HFF-Myc (cell line): ENCODE data around the gene PLXNA3.
"Not testable (repeated sequence)": the region's sequence is repeated elsewhere in the genome, so short reads cannot be mapped to it uniquely, and the experiment has no call there.

Experiments used
- DNase-seq: peaks from one replicate; pipeline ENCODE4 v3.0.0-alpha.2; 2011; ENCODE audit warnings: low read depth; ENCODE audit errors: extremely low read depth
- H3K4me3 ChIP-seq: replicated peaks from 2 replicates; pipeline ENCODE4 v1.5.1; 2011; ENCODE audit warnings: low read depth, mild to moderate bottlenecking, control low read depth, low read length
- TF ChIP-seq, protein P1 (sequence below): IDR thresholded peaks from 2 replicates; pipeline ENCODE4 v1.5.1; 2012; ENCODE audit warnings: mild to moderate bottlenecking, low read depth, low read length, control low read depth; ENCODE audit errors: missing control alignments

Gene PLXNA3

DNA sequence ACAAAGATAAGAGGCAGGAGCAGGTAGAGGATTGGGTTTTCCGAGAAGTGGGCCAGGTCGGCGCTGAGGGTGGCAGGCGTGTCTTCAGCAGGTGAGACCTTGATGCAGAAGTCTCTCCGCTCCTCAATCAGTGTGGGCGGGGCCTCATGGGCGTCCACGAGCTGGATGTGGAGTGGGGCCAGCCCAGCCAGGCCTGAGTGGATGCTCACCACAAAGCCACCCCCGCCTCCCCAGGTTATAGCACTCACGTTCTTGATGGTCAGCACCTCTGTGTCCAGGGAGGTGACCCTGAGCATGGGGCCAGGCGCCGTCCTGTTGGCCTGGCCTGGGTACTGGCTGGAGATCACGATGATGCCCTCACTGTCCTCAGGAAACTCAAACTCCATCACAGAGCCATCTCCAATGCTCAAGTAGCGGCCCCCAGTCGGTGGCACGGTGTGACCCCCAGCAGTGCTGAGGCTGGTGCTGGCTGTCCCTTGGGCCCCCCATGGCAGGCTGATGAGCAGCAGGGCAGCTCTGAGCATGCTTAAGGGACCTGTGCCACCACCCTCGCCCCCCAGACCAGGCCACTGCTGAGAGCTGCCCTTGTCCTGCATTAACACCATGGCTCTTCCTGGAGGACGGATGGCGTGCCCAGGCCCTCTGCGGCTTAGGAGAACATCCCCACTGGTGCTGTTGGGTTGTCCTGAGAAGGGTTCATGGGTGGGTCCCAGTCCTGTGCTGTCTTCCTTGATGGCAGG lies 30.4 kb downstream of the PLXNA3 start:
- DNase-seq, result no peak
- TF ChIP-seq, protein P1, sequence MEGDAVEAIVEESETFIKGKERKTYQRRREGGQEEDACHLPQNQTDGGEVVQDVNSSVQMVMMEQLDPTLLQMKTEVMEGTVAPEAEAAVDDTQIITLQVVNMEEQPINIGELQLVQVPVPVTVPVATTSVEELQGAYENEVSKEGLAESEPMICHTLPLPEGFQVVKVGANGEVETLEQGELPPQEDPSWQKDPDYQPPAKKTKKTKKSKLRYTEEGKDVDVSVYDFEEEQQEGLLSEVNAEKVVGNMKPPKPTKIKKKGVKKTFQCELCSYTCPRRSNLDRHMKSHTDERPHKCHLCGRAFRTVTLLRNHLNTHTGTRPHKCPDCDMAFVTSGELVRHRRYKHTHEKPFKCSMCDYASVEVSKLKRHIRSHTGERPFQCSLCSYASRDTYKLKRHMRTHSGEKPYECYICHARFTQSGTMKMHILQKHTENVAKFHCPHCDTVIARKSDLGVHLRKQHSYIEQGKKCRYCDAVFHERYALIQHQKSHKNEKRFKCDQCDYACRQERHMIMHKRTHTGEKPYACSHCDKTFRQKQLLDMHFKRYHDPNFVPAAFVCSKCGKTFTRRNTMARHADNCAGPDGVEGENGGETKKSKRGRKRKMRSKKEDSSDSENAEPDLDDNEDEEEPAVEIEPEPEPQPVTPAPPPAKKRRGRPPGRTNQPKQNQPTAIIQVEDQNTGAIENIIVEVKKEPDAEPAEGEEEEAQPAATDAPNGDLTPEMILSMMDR, result no peak
- H3K4me3 ChIP-seq, result no peak overlapping the region

DNA sequence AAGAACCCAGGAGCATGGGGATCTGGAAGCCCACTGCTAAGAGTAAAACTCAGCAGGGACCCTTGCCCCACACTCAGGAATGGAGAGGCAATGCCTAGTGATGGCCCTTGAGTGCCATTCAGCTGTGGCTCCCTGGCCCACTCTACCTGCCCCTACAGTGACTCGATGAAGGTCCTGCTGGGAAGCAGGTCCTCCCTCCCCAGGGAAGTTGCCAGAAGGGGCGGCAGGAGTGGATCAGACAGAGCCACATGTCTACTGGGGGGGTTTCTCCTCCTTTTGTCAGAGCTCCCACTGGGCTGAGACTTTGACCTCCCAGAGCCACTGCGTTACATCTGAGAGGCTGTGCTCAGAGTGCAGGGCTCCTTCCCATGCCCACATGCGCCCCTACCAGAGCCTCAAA lies 31.1 kb downstream of the PLXNA3 start:
- TF ChIP-seq, protein P1, result no peak
- H3K4me3 ChIP-seq, result peak overlapping the region; percentile 50
- no peak for DNase-seq

DNA sequence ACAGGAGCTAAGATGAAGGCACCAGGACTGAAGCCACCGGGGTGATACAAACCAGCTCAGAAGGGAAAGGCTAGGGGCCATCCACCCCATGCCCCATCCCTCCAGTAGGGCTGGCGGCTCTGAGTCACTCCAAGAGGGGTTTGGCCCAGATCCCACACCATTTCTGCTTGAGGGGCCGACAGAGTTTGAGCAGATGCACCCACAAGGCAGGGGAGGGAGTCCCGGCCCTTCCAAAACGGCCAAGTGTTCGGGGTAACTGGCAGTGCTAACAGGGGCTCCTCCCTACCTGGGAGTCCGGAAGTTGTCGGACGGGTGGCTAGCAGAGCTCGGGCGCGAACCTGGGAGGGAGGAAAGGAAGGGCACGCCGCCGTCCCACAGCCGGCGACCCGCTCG lies 31.9 kb downstream of the PLXNA3 start:
- TF ChIP-seq, protein P1, result no peak

DNA sequence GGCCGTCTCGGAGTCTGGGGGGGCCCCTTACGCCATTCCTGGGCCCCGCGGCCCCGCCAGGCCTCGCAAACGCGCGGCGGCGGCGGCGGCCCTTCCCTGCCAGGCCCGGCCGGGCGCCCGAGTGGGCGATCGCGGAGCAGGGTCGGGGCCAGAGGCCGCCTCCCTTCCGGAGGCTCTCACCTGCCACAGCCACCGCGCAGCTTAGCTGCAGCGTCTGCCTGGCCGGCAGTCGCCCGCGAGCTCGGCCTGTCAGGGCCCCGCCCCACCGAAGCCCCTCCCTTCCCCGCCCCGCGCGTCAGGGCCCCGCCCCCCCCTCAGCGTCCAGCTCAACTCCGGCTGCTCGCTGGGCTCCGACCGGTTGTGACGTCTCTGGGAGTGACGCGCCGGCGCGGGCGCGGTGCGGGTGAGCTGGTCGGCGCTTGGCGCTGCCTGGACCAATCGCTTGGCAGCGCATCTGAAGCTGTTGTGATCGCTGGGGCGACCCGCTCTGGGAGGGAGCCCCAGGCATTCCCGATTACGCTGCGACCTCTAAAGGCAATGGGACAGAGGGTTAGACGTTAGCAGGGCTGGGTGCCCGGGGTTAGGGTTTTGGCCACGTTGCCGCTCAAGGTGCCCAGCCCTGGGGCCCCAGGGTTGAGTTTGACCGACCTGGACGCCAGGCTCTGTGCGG lies 32.5 kb downstream of the PLXNA3 start, which contains the start of gene SLC10A3:
Gene SLC10A3 (minus strand): TSS at position 216 of the 670 bp plus-strand sequence. CDS start 1,689 bp downstream, outside the sequence.
- TF ChIP-seq, protein P1, result no peak
- DNase-seq, result peak; percentile 73
- peak within 1 kb of the TSS; percentile 50 for H3K4me3 ChIP-seq

More for the DNA sequence above, 31.9 kb downstream of the PLXNA3 start:
- H3K4me3 ChIP-seq, result peak overlapping the region; percentile 50
- DNase-seq, result no peak

DNA sequence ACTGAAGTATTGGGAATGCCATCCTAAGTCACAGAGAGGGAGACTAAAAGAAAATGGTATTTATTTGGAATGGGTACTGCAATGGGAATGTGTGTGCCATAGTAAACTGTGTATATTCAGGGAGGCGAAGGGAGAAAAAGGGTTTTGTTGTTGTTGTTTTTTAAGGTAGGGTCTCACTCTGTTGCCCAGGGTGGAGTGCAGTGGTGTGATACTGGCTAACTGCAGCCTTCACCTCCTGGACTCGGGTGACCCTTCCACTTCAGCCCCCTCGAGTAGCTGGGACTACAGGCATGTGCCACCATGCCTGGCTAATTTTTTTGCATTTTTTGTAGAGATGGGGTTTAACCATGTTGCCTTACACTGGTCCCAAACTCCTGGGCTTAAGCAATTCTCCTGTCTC lies 36.6 kb downstream of the PLXNA3 start:
- H3K4me3 ChIP-seq, result no peak overlapping the region
- no peak for DNase-seq
- TF ChIP-seq, protein P1, result no peak

DNA sequence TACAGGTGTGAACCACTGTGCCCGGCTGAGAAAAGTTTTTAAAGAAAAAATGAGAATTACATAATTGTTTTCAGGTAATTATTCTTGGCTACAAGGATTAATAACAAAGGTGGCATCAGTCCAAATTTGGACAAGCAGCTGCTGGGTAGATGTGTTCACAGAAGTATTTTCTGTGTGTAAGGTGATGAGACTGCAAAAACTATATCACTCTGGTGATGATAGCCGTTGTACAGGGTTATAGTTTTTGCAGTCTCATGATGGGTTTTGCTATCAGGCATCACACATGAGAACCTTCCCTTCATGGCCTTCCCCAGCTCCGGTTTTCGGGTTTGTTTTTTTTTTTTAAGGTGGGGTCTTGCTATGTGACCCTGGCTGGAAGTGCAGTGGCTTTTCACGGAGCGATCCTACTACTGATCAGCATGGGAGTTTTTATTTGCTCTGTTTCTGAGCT lies 37.4 kb downstream of the PLXNA3 start:
- TF ChIP-seq, protein P1, result no peak
- H3K4me3 ChIP-seq, result no peak overlapping the region
- DNase-seq, result no peak

DNA sequence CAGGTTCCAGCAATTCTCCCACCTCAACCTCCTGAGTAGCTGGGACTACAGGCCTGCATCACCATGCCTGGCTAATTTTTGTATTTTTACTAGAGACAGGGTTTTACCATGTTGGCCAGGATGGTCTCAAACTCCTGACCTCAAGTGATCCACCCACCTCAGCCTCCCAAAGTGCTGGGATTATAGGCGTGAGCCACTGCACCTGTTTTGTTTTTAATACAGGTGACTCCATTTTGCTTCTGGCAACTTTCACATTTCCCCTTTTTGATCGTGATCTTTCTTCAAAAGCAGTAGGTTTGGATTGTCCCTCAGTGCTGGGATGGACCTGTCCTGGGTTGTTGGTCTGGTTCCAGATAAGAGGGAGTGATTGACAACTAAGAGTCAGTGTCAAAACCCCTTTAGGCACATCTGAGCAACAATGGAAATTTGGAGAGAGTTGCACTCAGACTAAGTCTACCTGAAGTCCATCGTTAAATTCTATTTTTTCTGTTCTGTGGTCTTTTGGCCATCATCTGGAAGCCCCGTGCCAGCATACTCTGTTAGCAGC lies 38.6 kb downstream of the PLXNA3 start:
- not testable (repeated sequence) for H3K4me3 ChIP-seq, DNase-seq

DNA sequence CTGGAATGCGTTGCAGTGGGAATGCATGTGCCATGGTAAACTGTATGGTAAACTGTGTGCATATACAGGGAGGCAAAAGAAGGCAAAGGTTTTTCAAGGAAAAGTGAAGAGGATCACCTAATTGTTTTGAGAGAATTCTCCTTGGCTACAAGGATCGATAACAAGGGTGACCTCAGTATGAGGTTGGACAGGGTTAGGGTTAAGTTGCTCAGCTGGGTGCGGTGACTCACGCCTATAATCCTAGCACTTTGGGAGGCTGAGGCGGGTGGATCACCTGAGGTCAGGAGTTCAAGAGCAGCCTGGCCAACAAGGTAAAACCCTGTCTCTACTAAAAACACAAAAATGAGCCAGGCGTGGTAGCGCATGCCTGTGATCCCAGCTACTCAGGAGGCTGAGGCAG lies 43.3 kb downstream of the PLXNA3 start:
- not testable (repeated sequence) for H3K4me3 ChIP-seq

More for the DNA sequence above, 43.3 kb downstream of the PLXNA3 start:
- not testable (repeated sequence) for DNase-seq
